Cardiac fibroblast (primary cell): ENCODE data around the gene MBP.

Experiments used
- DNase-seq, 2 donors: peaks; one replicate each; pipeline versions ENCODE4 v3.0.0 to v3.0.0-alpha.2; 2010; ENCODE audit warnings: low read depth in 2 of 2
- H3K4me3 ChIP-seq, 2 donors: replicated peaks in 1 of 2; 1 replicate in 1 of 2; 2 replicates in 1 of 2; pipeline ENCODE4 v1.5.1; 2011; ENCODE audit warnings: low read depth in 2 of 2, low read length in 2 of 2, mild to moderate bottlenecking in 2 of 2, moderate library complexity in 1 of 2
- TF ChIP-seq, protein P1 (sequence below): IDR thresholded peaks from one replicate; pipeline ENCODE4 v1.5.1; 2011; ENCODE audit warnings: low read depth, mild to moderate bottlenecking, low read length, inconsistent platforms

Gene MBP

DNA sequence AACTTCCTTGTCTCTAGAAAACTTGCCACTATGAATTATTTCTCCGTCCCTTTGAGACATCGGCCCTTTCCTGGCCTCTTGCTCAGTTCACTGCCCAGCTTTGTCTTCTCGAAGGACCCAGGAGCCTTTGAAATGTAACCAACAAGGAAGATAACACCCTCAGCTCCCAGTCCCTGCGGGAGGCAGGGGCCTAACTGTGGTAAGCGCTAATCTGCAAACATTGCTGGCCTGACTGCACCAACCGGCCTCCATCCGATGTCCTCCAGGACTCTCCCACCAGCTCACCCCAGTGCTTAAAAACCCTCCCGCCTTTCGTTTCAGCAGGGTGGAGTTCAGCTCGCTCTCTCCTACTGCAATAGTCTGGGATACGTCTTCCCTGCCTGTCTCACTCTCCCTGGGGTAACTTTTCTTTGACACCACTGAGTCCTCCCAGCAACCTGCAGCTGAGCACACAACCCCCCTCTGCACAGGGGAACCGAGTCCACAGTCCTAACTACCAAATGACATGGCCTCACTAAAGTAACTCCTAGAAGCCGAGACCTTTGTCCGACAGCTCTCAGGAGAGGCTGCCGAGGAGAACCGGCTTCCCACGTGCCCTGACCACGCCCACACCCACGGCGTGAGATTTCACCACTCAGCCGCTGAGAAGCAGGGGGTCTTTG lies 76.1 kb downstream of the MBP start:
- peak in 1 of 2 donors; percentile 78 for DNase-seq
- no peak overlapping the region for H3K4me3 ChIP-seq
- TF ChIP-seq, protein P1, sequence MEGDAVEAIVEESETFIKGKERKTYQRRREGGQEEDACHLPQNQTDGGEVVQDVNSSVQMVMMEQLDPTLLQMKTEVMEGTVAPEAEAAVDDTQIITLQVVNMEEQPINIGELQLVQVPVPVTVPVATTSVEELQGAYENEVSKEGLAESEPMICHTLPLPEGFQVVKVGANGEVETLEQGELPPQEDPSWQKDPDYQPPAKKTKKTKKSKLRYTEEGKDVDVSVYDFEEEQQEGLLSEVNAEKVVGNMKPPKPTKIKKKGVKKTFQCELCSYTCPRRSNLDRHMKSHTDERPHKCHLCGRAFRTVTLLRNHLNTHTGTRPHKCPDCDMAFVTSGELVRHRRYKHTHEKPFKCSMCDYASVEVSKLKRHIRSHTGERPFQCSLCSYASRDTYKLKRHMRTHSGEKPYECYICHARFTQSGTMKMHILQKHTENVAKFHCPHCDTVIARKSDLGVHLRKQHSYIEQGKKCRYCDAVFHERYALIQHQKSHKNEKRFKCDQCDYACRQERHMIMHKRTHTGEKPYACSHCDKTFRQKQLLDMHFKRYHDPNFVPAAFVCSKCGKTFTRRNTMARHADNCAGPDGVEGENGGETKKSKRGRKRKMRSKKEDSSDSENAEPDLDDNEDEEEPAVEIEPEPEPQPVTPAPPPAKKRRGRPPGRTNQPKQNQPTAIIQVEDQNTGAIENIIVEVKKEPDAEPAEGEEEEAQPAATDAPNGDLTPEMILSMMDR = no peak

DNA sequence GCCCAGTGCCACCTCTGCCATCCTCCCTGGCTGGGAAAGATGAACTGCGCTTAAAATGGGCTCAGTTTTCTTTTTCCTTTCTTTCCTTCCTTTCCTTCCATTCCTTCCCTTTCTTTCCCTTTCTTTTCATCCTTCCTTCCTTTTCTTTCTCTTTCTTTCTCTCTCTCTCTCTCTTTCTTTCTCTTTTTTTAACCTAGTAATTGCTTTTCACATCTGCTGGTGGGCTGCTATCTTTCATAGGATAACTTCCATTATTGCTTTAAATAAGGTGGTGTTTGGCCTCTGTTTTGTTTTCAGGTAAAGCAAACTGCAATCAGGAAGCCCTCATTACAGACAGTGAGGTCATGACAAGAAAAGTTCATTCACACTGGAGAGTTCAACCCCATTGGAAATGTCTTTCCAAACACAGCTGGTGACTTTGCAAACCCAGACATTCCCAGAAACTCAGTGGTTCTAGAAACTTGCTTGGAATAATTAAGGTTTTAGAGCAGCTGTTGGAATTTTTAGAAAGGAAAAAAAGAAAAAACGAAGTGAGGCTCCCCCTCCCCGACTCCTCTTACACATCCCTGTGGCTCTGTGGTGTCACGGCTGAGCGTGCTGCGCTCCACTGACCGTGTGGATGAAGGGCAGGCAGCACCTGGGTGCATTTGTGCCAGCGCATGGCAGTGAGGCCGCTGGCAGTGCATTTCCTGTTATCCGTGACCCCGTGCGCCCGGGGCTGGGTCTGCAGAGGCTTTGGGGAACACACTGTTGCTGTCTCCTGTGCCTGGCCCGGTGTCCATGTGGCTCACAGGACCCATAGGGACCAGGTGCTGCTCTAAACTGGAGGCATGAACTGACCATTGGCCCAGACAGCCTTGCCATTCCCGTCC lies 76.9 kb downstream of the MBP start:
- DNase-seq = no peak
- no peak overlapping the region for H3K4me3 ChIP-seq
- TF ChIP-seq, protein P1 = no peak

DNA sequence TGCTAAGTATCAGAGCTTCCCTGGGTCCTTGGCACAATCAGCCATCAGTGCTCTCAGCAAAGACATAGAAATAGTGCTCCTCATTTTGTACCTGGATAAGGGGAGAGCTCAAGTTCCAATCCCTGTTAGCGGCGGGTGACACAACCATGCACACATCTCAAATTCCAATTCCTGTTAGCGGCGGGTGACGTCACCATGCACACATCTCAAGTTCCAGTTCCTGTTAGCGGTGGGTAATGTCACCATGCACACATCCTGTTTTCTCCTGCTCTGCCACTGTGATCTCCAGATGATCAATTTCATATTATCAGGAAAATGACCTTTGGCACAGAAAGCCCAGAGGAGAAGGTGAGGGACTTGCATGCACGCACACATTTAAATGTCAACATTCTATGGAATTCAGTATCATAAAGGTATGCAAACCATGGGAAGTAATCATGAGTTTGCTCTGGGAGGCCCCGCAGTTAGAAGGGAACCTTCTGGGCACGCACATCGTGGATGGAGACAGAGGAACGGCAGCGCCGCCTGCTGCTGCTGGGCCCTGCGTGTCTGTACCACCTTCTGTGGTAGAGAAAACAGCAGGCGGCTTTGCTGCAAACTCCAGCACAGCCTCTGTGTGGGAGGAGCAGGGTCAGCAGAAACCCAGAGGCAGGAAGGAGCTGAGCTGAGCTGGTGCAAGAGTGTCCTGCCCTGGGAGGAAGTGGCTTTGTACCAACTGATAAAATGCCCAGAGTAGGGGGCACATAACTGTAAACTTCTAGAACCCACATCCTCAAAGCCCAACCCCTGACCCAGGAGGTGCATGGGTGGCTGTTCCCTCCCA lies 77.8 kb downstream of the MBP start:
- H3K4me3 ChIP-seq = no peak overlapping the region
- peak; percentile 87 to 95 for DNase-seq
- TF ChIP-seq, protein P1 = peak; percentile 86

DNA sequence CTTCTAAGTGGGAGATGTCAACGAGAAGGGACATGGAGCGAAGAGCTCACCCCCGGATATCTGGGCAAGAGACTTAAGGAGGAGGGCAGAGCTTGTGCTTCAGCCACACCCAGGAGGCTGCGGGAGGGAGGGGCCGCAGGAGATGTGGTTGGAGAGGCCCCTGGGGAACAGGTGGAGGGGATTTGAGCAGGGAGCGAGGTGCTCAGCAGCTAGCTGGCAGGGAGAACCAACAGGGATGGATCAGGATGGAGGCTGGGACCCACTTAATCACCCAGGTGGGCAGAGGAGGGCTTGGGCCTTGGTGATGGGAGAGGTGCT lies 78.3 kb downstream of the MBP start:
- H3K4me3 ChIP-seq = no peak overlapping the region
- no peak for DNase-seq
- TF ChIP-seq, protein P1 = no peak

DNA sequence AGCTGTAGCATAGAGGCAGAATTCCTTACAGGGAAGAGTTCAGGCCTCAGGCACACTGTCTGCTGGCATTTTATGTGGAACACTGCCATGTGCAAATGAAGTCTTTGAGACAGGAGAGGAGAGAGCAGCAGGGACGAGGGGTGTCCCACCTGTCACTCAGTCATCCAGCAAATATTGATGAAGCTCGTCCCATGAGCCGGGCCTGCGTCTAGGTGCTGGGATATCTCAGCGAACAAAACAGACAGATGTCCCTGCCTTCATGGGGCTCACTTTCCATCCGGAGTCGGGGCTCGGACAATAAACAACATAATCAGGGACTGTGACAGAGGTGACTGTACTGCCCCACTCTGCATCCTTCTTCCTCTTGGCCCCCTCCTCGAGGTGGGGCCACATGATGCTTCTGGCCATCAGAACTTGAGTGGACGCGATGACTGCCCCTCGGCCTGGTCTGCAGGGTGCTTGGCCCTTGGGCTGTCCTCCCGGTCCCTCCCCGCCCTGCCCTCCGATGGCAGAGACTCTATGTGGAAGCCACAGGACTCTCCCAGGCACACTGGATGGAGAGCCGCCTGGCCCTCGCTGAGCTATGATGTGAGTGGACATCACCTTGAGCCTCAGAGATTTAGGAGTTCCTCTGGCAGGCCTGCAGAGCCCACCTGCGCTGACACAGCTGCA lies 78.8 kb downstream of the MBP start:
- no peak for DNase-seq
- no peak overlapping the region for H3K4me3 ChIP-seq
- TF ChIP-seq, protein P1 = no peak

DNA sequence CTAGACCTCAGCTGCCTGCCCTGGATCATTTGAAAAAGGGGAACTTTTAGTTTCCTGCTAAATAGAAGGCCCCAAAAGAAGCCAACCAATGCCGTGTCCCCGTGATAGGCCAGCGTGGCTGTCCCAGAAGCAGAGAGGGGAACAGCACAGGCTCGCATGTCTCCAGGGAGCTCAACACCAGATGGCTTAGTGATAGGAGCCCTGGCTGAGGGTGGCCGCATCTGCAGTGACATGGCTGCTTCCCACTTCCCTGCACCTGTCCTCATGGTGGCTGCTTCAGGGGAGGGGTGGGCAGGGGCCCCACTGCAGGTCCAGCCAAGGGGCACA lies 79.6 kb downstream of the MBP start:
- no peak overlapping the region for H3K4me3 ChIP-seq
- TF ChIP-seq, protein P1 = no peak
- DNase-seq = no peak
